Measurements from ENCODE around the gene MOCS3. TPM values are rescaled to one million over a fixed set of nuclear protein-coding genes. Genes with fewer than 3 reads are reported as not detected.

The MOCS3 gene
- total and polyA plus RNA-seq, 2 of the 13 experiments (the other 11 are each of a cell fraction or from before 2014, with no cell fraction given): 3.7 to 8.4 TPM

GRCh38 chr20:50929299-50930138 lies 29.1 kb upstream of the MOCS3 start (continued):
- TF ChIP-seq SRSF1 (optimal IDR thresholded peaks at IDR 0.05; ENCODE audit: low read depth, low read length) (no peak), ZFP1 (CRISPR knock-in tag; IDR thresholded peaks at IDR 0.05) (peak; percentile 66; the same call in 1 of the 2 replicates), ZBTB1 (CRISPR knock-in tag; IDR thresholded peaks at IDR 0.05; ENCODE audit: borderline replicate concordance) (no peak), ARNTL (CRISPR knock-in tag; IDR thresholded peaks at IDR 0.05) (peak; percentile 47; the same call in 1 of the 2 replicates), ZNF160 (CRISPR knock-in tag; IDR thresholded peaks at IDR 0.05) (no peak), MAFF (IDR thresholded peaks at IDR 0.05; ENCODE audit: low read depth, low read length) (peak; percentile 52; the same call in 1 of the 2 replicates), ZKSCAN1 (IDR thresholded peaks at IDR 0.05; ENCODE audit: low read length) (peak; percentile 89), ZNF749 (CRISPR knock-in tag; IDR thresholded peaks at IDR 0.05; ENCODE audit: borderline replicate concordance) (peak; percentile 66; the same call in 1 of the 2 replicates), PLRG1 (conservative IDR thresholded peaks at IDR 0.05) (no peak), YEATS2 (CRISPR knock-in tag; IDR thresholded peaks at IDR 0.05; ENCODE audit: borderline replicate concordance) (peak; percentile 85), KDM3A (CRISPR knock-in tag; IDR thresholded peaks at IDR 0.05; ENCODE audit: low read depth) (no peak; the same call in 1 of the 2 replicates), CREM (IDR thresholded peaks at IDR 0.05) (peak; percentile 53; the same call in 1 of the 2 replicates), CREM (CRISPR knock-in tag; IDR thresholded peaks at IDR 0.05) (no peak), MTF2 (CRISPR knock-in tag; IDR thresholded peaks at IDR 0.05; ENCODE audit: borderline replicate concordance) (peak; percentile 54; the same call in 1 of the 2 replicates), SIX1 (CRISPR knock-in tag; IDR thresholded peaks at IDR 0.05; ENCODE audit: borderline replicate concordance) (peak; percentile 63; the same call in 1 of the 2 replicates), CEBPZ (IDR thresholded peaks at IDR 0.05; ENCODE audit: low read length) (no peak), RBFOX2 (IDR thresholded peaks at IDR 0.05; ENCODE audit: low read depth, low read length) (no peak; the same call in 1 of the 2 replicates), FOXK2 (IDR thresholded peaks at IDR 0.05) (no peak), NCOA2 (CRISPR knock-in tag; IDR thresholded peaks at IDR 0.05) (peak; percentile 83), GTF3A (CRISPR knock-in tag; conservative IDR thresholded peaks at IDR 0.05) (peak; percentile 96; the same call in 1 of the 2 replicates)
- TF ChIP-seq, protein P1, sequence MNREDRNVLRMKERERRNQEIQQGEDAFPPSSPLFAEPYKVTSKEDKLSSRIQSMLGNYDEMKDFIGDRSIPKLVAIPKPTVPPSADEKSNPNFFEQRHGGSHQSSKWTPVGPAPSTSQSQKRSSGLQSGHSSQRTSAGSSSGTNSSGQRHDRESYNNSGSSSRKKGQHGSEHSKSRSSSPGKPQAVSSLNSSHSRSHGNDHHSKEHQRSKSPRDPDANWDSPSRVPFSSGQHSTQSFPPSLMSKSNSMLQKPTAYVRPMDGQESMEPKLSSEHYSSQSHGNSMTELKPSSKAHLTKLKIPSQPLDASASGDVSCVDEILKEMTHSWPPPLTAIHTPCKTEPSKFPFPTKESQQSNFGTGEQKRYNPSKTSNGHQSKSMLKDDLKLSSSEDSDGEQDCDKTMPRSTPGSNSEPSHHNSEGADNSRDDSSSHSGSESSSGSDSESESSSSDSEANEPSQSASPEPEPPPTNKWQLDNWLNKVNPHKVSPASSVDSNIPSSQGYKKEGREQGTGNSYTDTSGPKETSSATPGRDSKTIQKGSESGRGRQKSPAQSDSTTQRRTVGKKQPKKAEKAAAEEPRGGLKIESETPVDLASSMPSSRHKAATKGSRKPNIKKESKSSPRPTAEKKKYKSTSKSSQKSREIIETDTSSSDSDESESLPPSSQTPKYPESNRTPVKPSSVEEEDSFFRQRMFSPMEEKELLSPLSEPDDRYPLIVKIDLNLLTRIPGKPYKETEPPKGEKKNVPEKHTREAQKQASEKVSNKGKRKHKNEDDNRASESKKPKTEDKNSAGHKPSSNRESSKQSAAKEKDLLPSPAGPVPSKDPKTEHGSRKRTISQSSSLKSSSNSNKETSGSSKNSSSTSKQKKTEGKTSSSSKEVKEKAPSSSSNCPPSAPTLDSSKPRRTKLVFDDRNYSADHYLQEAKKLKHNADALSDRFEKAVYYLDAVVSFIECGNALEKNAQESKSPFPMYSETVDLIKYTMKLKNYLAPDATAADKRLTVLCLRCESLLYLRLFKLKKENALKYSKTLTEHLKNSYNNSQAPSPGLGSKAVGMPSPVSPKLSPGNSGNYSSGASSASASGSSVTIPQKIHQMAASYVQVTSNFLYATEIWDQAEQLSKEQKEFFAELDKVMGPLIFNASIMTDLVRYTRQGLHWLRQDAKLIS (CRISPR knock-in tag; IDR thresholded peaks at IDR 0.05): 0 out of 2 replicates have a peak, but pooled peaks have one; percentile 53

All from HepG2 (cell line).